ENCODE measurements around the gene LEF1.

The LEF1 gene

DNA sequence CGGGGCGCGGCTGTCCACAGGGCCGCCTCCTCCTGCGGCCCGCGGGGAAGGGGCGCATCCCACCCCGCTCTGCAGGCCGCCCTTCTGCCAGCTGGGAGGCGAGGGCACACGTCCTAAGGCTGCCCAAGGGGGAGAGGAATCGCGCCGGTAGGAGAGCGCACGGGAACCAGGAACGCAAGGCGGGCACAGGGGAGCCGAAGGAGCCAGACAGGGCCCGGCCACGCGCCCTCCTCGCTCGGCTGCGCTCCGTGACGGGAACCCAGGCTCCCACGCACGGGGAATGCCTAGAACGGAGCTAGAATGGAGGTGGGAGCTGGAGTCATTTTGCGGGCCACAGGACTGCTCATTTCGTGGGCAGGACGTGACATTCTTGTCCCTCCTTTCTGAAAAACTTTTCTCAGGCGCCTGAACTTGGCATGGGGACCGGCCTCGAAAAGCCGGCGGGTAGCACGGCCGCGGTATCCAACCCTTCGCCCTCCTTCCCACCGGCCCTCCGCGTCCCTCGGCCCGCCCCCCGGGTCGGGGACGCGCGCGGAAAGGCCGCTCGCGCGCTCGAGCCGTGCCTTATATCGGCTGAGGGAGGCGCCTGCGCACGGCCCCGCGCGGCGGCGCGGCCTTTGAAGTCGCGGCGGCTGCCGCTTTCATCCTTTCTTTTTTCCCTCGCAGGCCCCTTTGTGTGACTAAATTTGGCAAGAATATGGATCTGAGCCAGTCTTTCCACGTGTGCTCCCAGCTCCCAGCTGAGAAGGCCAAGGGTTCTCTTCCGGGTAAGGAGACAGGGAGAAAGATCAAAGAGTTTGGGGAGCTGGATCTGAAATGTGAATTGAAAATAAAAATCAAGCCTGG, 4.2 kb upstream of the LEF1 start:
- TF ChIP-seq, protein P1, sequence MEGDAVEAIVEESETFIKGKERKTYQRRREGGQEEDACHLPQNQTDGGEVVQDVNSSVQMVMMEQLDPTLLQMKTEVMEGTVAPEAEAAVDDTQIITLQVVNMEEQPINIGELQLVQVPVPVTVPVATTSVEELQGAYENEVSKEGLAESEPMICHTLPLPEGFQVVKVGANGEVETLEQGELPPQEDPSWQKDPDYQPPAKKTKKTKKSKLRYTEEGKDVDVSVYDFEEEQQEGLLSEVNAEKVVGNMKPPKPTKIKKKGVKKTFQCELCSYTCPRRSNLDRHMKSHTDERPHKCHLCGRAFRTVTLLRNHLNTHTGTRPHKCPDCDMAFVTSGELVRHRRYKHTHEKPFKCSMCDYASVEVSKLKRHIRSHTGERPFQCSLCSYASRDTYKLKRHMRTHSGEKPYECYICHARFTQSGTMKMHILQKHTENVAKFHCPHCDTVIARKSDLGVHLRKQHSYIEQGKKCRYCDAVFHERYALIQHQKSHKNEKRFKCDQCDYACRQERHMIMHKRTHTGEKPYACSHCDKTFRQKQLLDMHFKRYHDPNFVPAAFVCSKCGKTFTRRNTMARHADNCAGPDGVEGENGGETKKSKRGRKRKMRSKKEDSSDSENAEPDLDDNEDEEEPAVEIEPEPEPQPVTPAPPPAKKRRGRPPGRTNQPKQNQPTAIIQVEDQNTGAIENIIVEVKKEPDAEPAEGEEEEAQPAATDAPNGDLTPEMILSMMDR (conservative IDR thresholded peaks at IDR 0.05; ENCODE audit: control insufficient read depth, insufficient read depth, low read depth, low read length) = no peak
- peak; percentile 57 for DNase-seq (ENCODE audit: low read depth)

DNA sequence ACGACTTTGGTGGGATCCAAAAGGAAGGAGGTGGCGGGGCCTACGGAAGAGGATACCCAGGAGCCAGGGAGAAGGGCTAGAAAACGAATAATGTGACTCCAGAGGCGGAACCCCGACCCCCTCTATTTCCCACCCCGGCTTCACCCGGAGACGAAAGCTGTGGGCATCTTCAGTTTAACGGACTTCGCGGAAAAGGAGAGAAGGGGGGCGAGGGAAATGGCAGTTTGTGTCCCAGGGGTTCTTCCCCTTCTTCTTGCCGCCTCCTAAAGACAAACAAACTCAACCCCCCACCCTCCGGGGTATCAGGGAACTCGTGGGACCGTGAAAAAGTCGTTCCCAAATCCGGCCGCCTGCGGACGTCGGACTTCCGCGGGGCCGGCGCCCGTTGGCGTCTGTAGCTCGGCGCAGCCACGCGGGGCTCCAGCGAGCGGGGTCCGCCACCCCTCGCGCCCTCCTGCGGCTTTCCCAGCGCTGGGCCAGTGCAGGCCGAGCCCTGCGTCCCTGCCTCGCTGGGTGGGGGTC, 3.6 kb upstream of the LEF1 start:
- H3K4me3 ChIP-seq (ENCODE audit: control insufficient read depth, low read depth, low read length) = no peak overlapping the region
- no peak for DNase-seq (ENCODE audit: low read depth)
- TF ChIP-seq, protein P1 (conservative IDR thresholded peaks at IDR 0.05; ENCODE audit: control insufficient read depth, insufficient read depth, low read depth, low read length) = no peak

More for the DNA sequence above, 4.2 kb upstream of the LEF1 start:
- peak overlapping the region; percentile 47 for H3K4me3 ChIP-seq (ENCODE audit: control insufficient read depth, low read depth, low read length)

DNA sequence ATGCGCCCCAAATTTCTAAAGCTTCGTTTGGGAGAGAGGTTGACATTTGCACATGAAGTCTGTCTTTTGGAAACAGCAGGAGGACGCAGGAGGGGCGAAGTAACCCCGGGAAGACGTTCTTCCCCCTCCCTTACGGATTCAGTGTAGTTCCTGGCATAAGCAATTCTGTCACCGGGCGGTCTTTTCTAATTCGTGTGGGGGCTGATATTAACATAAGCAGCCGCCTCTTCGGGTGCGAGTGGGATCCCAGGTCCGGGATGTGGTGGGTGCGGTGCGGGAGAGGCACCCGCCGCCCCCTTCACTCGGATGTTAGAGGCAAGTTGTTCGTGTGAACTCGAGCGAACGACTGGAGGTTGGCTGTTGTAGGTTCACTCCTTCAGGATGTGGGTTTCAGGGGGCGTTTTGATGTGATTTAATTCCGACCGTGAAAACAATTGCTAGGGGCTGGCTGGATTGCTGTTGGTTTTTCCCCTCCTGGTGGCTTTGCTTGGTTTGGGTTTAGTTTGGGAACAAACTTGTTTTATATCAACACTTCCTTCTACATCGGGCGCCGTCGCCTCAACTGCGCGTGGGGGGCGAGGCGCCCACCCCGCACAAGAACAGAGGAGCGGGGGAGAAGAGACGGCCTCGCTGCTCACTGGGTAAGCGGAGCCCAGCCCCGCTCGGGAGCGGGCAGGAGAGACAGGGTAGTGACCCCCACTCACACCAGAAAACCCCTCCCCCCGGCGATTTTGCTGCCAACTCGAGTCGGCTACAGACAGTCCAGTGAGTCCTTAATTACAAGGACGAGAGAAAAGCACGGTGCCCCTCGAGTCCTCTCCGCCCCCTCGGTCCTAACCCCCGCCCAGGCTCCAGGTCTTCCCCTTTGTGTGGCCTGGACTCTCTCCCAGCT, 2.9 kb upstream of the LEF1 start:
- TF ChIP-seq, protein P1 (conservative IDR thresholded peaks at IDR 0.05; ENCODE audit: control insufficient read depth, insufficient read depth, low read depth, low read length) = no peak
- no peak overlapping the region for H3K4me3 ChIP-seq (ENCODE audit: control insufficient read depth, low read depth, low read length)

DNA sequence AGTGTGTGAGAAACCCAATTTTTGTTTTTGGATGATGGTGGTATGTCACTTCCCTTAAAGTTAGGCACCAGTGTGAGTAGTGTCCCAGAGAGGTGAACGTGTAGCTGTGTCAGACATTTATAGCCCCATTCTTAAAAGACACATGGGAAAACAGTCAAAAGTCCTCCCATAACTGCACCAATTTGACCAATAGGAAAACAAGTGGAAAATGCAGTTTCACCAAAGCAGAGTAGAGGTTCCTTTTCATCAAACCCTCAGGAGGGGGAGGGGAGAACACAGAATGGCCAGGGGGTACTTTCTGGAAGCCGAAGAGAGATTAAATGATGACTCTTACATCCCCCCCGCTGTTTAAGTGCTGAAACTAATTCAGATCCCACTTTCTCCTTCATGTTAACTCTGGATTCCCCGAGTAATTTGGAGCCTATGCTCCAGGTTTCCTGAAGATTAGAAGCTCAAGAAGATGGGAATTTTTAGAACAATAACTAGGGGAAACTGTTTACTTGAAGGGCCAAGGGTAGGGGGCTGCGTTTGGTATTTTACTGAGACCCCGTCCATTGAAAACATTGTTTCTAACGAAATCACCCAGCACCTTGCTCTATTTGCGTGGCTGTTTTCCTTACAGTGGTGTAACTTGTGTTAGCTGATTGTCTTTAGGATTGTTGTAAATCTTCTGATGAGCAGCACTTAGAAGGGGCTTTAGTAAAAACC, 2.1 kb upstream of the LEF1 start:
- H3K4me3 ChIP-seq (ENCODE audit: control insufficient read depth, low read depth, low read length) = no peak overlapping the region
- DNase-seq (ENCODE audit: low read depth) = no peak
- TF ChIP-seq, protein P1 (conservative IDR thresholded peaks at IDR 0.05; ENCODE audit: control insufficient read depth, insufficient read depth, low read depth, low read length) = no peak

More for the DNA sequence above, 2.9 kb upstream of the LEF1 start:
- no peak for DNase-seq (ENCODE audit: low read depth)

DNA sequence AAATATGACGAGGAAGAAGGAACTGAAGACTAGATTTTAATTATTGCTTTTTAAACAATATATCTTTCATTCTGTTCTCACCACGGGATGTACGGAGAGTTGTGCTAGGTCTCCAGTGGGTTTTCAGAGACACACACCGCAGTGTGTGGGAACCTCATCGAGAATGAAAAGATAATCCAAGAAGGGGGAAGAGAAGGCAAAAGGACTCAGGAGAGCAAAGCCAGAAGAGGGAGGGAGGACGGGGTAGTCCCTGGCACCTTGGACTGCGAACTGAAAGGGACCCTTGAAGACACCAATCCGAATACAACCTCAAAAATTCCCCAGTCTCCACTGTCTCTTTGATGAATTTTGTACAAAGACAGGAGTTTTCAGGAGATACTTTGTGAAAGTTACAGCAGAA, 932 bp upstream of the LEF1 start:
- TF ChIP-seq, protein P1 (conservative IDR thresholded peaks at IDR 0.05; ENCODE audit: control insufficient read depth, insufficient read depth, low read depth, low read length) = no peak
- DNase-seq (ENCODE audit: low read depth) = no peak
- no peak overlapping the region for H3K4me3 ChIP-seq (ENCODE audit: control insufficient read depth, low read depth, low read length)

DNA sequence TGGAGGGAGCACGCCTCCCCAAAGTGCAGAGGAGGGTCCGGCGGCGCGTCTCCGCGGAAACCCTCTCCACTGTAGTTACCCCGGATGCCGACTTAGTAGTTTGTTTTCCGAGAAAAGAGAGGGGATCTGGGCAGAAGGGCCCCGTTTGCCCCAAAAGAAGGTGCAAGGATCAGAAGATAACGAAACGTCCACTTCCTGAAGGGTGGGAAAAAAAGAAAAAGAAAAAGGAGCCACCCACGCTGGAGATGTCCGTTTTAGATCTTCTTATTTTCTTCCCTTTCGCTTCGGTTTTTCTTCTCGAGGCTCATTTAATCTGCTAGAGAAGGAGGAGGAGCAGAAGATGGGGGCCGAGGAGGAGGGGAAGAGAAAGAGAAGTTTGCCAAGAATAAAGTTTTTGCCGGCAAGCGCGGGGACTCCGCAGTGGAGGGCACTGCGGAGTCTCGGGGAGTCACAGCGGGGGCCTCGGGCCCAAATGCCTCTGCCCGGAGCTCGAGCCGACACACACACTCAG, 517 bp downstream of the LEF1 start:
- peak; percentile 17 for DNase-seq (ENCODE audit: low read depth)
- H3K4me3 ChIP-seq (ENCODE audit: control insufficient read depth, low read depth, low read length) = peak overlapping the region; percentile 46
- TF ChIP-seq, protein P1 (conservative IDR thresholded peaks at IDR 0.05; ENCODE audit: control insufficient read depth, insufficient read depth, low read depth, low read length) = no peak
